ENCODE measurements around the gene RAB11B. TPM values are rescaled to one million over a fixed set of nuclear protein-coding genes. Genes with fewer than 3 reads are reported as not detected.

RAB11B gene
- total and polyA plus RNA-seq, 9 of the 15 experiments (the other 6 are each of a cell fraction or from before 2014, with no cell fraction given): 0.74 to 71.0 (median 13.8) TPM

DNA sequence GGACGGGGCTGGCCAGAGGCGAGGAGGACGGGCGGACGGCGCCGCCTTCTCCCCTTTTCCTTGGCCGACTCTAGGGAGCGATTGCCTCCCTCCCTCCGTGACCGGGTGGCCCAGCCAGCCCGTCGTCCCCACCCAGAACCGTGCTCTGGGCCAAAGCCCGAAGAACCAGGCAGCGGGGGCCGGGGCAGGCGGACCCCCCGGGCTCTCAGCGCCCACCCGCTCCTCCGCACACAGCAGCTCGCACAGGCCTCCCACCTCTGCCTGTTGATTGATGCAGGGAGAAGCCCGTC is 13.6 kb downstream of the RAB11B start:
- in situ Hi-C loops (cut with MboI) (no loop called here), intact Hi-C loops (cut with micrococcal nuclease) (no loop called here)
- Histone ChIP-seq H3K4me3 (no peak overlapping the region), H3K4me2 (ENCODE audit: insufficient read depth, low read length) (no peak overlapping the region), H3K9me1 (ENCODE audit: control insufficient read depth, insufficient read depth, low read length) (peaks cover 4% of the 10 kb centered on the region), H4K20me1 (replicated peaks; ENCODE audit: control insufficient read depth, insufficient read depth, low read length) (no peaks in the 10 kb centered on the region), H3K9ac (ENCODE audit: insufficient read depth in 1 of 2, low read depth in 2 of 2, low read length in 2 of 2) (no peak overlapping the region), H3K36me3 (ENCODE audit: control insufficient read depth, insufficient read depth, low read length) (peaks cover 33% of the 10 kb centered on the region; the same call in 1 of the 3 replicates), H3K79me2 (ENCODE audit: control insufficient read depth, insufficient read depth, low read length) (no peaks in the 10 kb centered on the region), H3K9me3 (replicated peaks; ENCODE audit: control insufficient read depth, insufficient read depth, low read depth, low read length) (no peaks in the 10 kb centered on the region), H3K27me3 (ENCODE audit: control insufficient read depth in 2 of 2, insufficient read depth in 2 of 2, low read length in 2 of 2) (no peaks in the 10 kb centered on the region), H3K4me1 (replicated peaks in 1 of 2; ENCODE audit: control insufficient read depth in 2 of 2, insufficient read depth in 2 of 2, low read length in 2 of 2) (peaks cover 0 to 28% of the 10 kb centered on the region in 2 experiments; a peak in 2 of 5 replicates), H3K27ac (ENCODE audit: extremely low read depth, low read depth, low read length) (no peak overlapping the region), H2AFZ (ENCODE audit: low read depth, low read length) (no peak overlapping the region)
- BruUV-seq (replicated peaks): TSS peak; percentile 55
- DNase-seq (ENCODE audit: extremely low read depth in 1 of 4, low spot score in 3 of 4) (no peak), FAIRE-seq (no peak), ATAC-seq (no peak)
- WGBS (ENCODE audit: insufficient coverage, low coverage, missing lambda C conversion rate): 90% methylated on average over 2 of the region's 24 CpGs
- ChIA-PET POLR2A (interaction anchor here (0.6 to 1.2 kb wide), 2 partner anchors 9 to 10 kb away, joined by 3 read pairs; no protein-coding TSS in a partner anchor), CTCF (ENCODE audit: low intra/inter-chr PET ratio) (no interaction called here)
- peak; percentile 8; the same call in 1 of the 2 replicates for TF ChIP-seq POLR2G (IDR thresholded peaks at IDR 0.05; ENCODE audit: low read depth, low read length)
- TF ChIP-seq LARP7 (IDR thresholded peaks at IDR 0.05): no peak

DNA sequence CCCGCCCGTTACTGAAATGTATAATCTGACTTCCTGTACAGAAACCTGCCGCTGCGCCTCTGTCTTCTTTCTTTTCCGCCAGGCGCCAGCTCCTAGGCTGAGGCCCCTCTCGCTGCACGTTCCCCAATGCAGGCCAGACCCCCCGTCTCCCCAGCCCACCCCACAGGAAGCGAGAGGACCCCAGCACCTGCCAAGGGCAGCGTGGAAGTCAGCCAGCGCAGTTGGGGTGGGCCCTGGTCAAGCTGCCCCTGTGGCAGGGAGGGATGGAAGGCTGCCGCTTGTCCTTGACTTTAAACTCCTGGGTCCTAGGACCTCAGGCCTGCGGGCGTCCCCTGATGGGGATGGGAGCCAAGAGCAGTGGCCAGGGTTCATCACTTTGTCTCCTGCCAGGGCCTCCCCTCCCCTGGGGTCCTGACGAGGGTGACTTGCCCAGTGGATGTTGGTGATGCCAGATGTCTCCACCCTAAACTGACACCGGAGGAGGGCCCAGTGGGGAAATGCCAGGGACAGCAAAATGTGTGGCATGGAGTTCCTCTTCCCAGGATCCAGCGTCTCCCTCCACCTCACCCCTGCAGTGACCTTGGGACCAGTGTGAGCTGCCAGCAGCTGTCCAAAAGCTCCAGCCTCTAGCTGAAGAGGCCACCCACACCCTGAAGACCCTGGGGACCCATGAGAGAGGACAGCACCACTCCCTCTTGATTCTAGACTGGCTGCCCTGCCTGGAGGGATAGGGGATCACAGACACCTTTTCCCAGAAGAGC is 14.4 kb downstream of the RAB11B start:
- Histone ChIP-seq H3K4me1 (replicated peaks in 1 of 2; ENCODE audit: control insufficient read depth in 2 of 2, insufficient read depth in 2 of 2, low read length in 2 of 2) (peaks cover 0 to 24% of the 10 kb centered on the region in 2 experiments; a peak in 2 of 5 replicates), H3K4me2 (ENCODE audit: insufficient read depth, low read length) (no peak overlapping the region), H3K79me2 (ENCODE audit: control insufficient read depth, insufficient read depth, low read length) (no peaks in the 10 kb centered on the region), H3K27me3 (ENCODE audit: control insufficient read depth in 2 of 2, insufficient read depth in 2 of 2, low read length in 2 of 2) (no peaks in the 10 kb centered on the region), H3K27ac (ENCODE audit: extremely low read depth, low read depth, low read length) (no peak overlapping the region), H3K9me1 (ENCODE audit: control insufficient read depth, insufficient read depth, low read length) (peaks cover 4% of the 10 kb centered on the region), H2AFZ (ENCODE audit: low read depth, low read length) (no peak overlapping the region), H3K9me3 (replicated peaks; ENCODE audit: control insufficient read depth, insufficient read depth, low read depth, low read length) (no peaks in the 10 kb centered on the region), H3K36me3 (ENCODE audit: control insufficient read depth, insufficient read depth, low read length) (peaks cover 31% of the 10 kb centered on the region; the same call in 1 of the 3 replicates), H3K9ac (ENCODE audit: insufficient read depth in 1 of 2, low read depth in 2 of 2, low read length in 2 of 2) (peak overlapping the region in 1 of 2 experiments; percentile 31; a peak in 1 of 4 replicates), H3K4me3 (no peak overlapping the region), H4K20me1 (replicated peaks; ENCODE audit: control insufficient read depth, insufficient read depth, low read length) (no peaks in the 10 kb centered on the region)
- ChIA-PET POLR2A (interaction anchor here (0.7 to 1.2 kb wide), 6 partner anchors 10 to 14 kb away, joined by 3 to 7 read pairs (median 4); partner anchors contain the start of gene RAB11B), CTCF (ENCODE audit: low intra/inter-chr PET ratio) (interaction anchor here (0.5 kb wide), 1 partner anchor 49 kb away, joined by 3 read pairs; no protein-coding TSS in a partner anchor)
- no TSS peak for BruUV-seq (replicated peaks)
- in situ Hi-C loops (cut with MboI) (no loop called here), intact Hi-C loops (cut with micrococcal nuclease) (no loop called here)
- ATAC-seq (no peak), FAIRE-seq (no peak), DNase-seq (ENCODE audit: extremely low read depth in 1 of 4, low spot score in 3 of 4) (no peak)
- 87% methylated on average over 13 of the region's 18 CpGs for WGBS (ENCODE audit: insufficient coverage, low coverage, missing lambda C conversion rate)
- TF ChIP-seq ZNF41 (CRISPR knock-in tag; conservative IDR thresholded peaks at IDR 0.05) (no peak), PML (IDR thresholded peaks at IDR 0.05; ENCODE audit: low read length) (no peak), KLF10 (CRISPR knock-in tag; IDR thresholded peaks at IDR 0.05) (no peak), ZNF277 (CRISPR knock-in tag; IDR thresholded peaks at IDR 0.05; ENCODE audit: borderline replicate concordance) (no peak), ZKSCAN3 (CRISPR knock-in tag; IDR thresholded peaks at IDR 0.05) (no peak), CBX2 (IDR thresholded peaks at IDR 0.05; ENCODE audit: insufficient read depth, low read length, poor library complexity, severe bottlenecking) (no peak), PATZ1 (CRISPR knock-in tag; IDR thresholded peaks at IDR 0.05; ENCODE audit: borderline replicate concordance) (no peak)

Measured in K562 (cell line).